SU-DHL-6 (cell line): ENCODE data around the gene DGKG.

ENCODE experiments used
- CTCF ChIP-seq: fragments of 200-600 bp; sonication (generic); IDR thresholded peaks from one replicate; pipeline ENCODE4 v1.5.1; 2017; ENCODE audit warnings: antibody characterized with exemption, mild to moderate bottlenecking, low read length, moderate library complexity; ENCODE audit not compliant: insufficient read depth, poor library complexity, severe bottlenecking
- EZH2phosphoT487 ChIP-seq: fragments of 200-600 bp; sonication (generic), shearing (Covaris generic); conservative IDR thresholded peaks from 2 replicates; pipeline ENCODE4 v1.6.1; 2018; ENCODE audit warnings: mild to moderate bottlenecking, antibody characterized with exemption, low read length, moderate library complexity, mixed read lengths

GRCh38 chr3:186105543-186105942 lies 256.5 kb downstream of the DGKG start:
- TF ChIP-seq CTCF (no peak), EZH2phosphoT487 (no peak)
